NB4 (cell line): ENCODE results near the gene PPP4R4.

Experiments
- MYC ChIP-seq: IDR thresholded peaks from 2 replicates; pipeline ENCODE4 v1.6.1; 2011; ENCODE audit warnings: low read depth, low read length
- POLR2A ChIP-seq: IDR thresholded peaks from 2 replicates; pipeline ENCODE4 v1.6.1; 2011; ENCODE audit warnings: mild to moderate bottlenecking; ENCODE audit not compliant: insufficient read length; ENCODE audit errors: extremely low read depth
- TF ChIP-seq, protein P1 (sequence below): IDR thresholded peaks from one replicate; pipeline ENCODE4 v1.5.1; 2012; ENCODE audit warnings: low read depth, low read length
- TF ChIP-seq, protein P2 (sequence below): IDR thresholded peaks from 2 replicates; pipeline ENCODE4 v1.6.1; 2011; ENCODE audit warnings: low read depth, low read length

DNA sequence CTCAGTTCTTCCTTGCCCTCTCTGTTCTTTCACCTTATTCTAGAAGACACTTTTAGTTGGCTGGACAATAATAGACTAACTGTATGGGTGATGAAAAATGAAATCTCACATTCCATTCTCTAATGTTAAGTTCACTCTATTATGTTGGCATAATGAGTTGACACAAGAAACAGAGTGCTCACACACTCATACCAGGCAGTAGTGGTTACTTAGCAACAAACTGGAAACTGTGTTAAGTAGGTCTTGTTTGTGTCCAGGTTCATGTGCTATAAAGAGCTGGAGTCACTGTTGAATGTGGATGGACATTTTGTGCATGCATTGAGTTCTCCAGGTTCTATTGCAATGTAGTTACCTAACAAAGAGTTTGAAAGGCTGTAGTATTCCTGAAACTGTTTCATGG, 16.9 kb upstream of the PPP4R4 start:
- no peak for TF ChIP-seq POLR2A
- TF ChIP-seq, protein P1, sequence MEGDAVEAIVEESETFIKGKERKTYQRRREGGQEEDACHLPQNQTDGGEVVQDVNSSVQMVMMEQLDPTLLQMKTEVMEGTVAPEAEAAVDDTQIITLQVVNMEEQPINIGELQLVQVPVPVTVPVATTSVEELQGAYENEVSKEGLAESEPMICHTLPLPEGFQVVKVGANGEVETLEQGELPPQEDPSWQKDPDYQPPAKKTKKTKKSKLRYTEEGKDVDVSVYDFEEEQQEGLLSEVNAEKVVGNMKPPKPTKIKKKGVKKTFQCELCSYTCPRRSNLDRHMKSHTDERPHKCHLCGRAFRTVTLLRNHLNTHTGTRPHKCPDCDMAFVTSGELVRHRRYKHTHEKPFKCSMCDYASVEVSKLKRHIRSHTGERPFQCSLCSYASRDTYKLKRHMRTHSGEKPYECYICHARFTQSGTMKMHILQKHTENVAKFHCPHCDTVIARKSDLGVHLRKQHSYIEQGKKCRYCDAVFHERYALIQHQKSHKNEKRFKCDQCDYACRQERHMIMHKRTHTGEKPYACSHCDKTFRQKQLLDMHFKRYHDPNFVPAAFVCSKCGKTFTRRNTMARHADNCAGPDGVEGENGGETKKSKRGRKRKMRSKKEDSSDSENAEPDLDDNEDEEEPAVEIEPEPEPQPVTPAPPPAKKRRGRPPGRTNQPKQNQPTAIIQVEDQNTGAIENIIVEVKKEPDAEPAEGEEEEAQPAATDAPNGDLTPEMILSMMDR = no peak
- no peak for TF ChIP-seq MYC
- TF ChIP-seq, protein P2, sequence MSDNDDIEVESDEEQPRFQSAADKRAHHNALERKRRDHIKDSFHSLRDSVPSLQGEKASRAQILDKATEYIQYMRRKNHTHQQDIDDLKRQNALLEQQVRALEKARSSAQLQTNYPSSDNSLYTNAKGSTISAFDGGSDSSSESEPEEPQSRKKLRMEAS = no peak
